Right renal cortex interstitium (tissue), 3 donors: ENCODE data around the gene FIBCD1. TPM values are rescaled to one million over a fixed set of nuclear protein-coding genes. Genes with fewer than 3 reads are reported as not detected.

Experiments
- DNase-seq, 3 donors: peaks; one replicate each; pipeline ENCODE4 v3.0.0-alpha.2; 2013; ENCODE audit warnings: low read depth in 3 of 3, low spot score in 2 of 3
- polyA plus RNA-seq, 3 donors: library from polyadenylated mRNA; unstranded; fragments of 120-200 nt; gene quantifications; one replicate each; pipeline ENCODE4 v1.2.1, GENCODE V29; 2013; ENCODE audit not compliant: insufficient read length in 3 of 3

The FIBCD1 gene
- polyA plus RNA-seq, 3 donors = 0.08 to 0.37 (median 0.33) TPM

DNA sequence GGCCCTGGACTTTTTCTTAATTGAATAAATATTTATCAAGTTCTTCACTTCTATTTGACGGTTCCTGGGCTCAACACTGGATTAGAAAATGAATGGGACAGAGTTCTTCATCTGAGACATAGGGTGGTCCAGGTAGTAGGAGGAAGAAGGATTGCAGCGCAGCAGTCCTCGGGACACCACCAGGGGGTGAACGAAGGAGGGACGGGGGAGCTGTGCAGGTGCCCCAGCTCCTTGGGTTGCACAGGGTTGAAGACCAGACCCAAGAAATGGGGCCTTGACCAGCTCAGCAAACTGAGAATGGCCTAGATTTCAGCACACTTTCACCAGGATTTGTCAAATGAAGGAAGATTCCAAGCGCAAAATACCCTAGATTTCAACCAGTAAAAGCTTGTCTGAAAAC is 74.5 kb downstream of the FIBCD1 start:
- DNase-seq = no peak

DNA sequence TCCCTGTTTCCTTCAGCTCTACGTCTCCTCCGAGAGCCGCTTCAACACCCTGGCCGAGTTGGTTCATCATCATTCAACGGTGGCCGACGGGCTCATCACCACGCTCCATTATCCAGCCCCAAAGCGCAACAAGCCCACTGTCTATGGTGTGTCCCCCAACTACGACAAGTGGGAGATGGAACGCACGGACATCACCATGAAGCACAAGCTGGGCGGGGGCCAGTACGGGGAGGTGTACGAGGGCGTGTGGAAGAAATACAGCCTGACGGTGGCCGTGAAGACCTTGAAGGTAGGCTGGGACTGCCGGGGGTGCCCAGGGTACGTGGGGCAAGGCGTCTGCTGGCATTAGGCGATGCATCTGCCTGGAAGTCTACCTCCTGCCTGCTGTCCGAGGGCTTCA is 76.3 kb downstream of the FIBCD1 start:
- no peak for DNase-seq

DNA sequence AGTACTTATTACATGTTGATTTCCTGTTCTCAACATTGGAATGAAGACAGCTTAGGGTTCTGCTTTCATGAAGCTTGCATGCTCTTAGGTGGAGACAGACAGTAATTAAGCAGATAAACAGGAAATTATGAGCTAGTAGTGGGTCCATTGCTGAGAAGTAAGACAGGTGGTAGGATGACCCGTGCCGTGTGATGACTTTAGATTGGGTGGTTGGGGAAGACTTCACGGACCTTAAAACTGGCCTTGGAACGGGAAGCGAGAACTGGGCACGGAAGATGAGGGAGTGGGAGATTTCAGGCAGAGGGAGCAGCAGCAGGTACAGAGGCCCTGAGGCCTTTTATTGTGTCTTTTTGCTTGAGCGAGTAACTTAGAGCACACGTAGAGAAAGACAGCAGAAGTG is 76.8 kb downstream of the FIBCD1 start:
- no peak for DNase-seq

DNA sequence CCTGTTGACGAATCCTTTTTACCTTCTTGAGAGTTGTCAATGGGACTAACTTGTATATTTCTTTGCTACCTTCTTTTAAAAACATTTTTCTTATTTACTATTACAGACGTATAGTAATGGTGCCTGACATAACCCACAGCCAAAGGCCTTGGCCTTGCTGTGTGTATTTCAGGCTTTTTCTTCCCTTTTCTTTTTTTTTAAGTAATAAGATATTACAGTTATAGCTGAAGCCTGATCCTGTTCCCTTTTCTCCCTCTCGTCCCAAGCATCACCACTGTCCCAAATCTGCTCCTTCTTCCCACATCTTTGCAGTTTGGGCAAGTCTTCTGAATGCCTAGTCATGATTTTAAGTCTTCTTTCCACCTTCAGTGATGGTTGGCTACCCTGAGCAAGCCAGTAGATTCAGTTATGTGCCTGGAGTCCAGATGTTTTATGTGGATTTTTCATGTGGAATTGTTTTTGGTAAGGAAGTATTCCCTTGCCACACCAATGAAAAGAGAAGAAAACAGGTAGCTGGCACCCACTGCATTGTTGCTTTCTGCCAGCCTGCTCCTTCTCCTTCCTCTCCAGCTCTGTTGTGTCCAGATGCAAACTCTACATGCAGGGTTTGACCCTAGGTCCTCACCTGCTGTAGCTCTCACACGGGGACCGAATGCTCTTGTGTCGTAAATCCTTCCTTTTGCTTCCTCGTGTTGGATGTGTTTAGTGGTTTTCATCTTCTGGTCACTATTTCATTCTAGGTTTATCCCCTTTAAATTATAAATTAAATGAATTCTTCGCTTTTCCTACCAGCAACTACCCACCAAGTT is 77.5 kb downstream of the FIBCD1 start:
- DNase-seq = no peak

DNA sequence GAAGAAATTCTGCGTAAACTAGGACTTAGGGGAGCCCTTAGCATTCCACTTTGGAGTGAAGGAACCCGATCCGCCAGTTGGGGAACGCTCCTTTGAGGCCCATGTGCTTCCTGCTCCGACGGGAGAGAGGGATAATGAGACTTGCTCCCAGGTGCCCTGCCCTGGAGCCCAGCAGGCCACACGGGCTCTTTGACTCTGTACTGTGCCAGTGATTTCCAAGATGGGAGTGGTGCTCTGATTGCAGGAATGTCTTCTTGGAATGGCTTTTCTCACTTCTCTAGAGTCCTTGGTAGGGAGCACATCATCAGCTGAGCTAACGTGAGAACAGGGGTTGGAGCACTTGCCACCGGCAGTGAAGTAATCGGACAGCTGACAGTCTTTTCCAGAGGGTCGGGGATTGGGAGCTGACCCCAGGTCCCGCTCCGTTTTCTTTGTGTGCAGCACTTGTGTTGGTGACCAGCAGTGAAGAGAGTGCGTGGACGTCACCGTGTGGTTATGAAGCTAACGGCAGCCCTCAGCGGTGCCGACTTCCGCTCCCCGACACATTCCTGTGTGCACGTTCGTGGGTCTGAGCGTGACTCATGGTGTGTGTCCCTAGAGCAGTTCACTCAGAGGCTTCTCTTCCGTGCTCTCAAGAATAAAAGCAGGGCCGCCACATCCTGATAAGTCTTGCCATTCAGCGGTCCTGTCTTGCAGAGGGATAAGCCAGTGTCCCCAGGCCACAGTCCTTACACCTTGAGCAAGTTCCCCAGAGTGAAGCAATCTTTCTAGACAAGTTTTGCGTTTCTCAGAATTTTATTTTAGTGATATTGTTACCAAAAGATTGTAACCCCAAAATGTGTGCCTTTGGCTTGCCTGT is 78.4 kb downstream of the FIBCD1 start:
- no peak for DNase-seq

DNA sequence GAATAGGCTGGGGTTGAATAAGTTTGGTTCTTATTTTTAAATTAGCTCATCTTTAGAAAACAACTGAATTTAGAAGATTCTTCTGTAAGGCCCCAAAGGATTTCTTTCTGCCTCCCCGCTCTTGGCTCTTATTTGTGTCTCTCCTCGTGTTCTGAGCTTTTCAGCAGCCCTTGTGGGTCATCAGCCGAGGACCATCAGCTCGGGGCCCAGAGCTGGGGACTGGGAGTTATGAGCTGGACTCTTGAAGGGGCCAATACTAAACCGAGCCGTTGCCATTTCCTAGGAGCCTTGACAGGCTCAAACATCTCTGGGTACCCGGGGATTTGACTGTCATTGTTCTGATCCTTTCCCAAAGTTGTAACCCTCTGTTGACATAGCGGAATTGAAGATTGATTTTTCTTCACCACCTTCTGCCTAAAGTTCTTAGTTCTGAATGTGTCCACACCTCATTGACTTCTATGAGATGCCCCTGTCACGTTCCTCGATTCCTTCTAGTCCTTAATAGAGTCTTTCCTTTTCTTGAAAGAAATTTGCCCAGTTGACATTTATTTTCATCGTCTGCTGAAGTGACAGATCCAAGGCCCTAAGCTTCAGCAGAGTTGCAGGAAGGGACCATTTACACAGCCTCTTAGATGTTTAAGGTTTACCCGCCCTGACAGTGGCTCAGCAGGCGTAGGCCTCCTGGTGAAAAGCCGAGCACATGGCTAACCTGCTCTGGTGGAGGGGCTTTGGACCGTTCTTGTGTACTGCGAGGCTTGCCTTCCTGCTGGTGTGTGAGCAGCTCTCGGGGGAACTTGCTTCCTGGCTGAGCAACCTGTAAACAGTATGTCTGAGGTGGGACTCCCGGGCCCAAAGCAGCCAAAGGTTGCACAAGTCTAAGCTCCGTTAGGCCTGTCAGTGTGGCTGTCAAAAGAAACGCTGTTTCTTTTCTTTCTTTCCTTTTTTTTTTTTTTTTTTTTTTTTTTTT is 80.0 kb downstream of the FIBCD1 start:
- no peak for DNase-seq

DNA sequence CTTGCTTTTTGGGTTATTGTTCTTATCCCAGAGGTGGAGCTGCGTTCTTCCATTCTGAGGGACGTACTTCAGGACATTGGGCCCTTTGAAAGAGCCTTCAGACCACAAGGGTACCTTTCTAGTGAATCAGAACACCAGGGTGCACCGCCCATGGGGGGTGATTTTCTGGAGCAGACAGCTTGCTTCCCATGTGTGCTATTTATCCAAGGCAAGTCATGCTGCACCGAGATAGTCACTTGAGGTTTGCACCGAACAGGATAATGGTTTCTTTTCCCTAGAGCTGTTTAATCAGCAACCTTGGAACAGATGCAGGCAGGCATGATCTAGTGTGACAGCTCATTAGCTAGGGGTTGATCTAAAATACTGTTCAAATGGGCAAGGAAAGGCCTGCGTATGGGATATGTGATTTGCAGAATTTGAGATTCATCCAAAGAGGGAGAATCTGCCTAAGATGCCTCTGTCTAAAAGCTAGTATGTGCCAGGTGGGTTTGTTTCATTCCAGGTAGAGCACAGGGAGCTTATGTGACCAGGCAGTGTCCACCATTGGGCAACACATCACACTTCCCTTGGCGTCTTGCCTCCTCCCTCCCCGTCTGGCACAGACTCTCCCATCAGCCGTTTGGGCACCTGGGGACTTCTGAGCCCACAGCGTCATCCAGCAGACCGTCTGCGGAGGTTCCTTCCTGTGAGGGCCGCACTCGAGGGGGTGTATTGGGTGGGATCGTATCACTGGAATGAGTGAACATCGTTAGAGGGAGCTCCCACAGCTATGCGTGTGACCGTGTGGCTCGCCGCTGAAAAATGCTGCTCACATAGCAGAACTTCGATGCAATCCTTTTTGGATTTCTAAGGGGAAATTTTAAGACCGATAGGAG is 80.9 kb downstream of the FIBCD1 start:
- no peak for DNase-seq

DNA sequence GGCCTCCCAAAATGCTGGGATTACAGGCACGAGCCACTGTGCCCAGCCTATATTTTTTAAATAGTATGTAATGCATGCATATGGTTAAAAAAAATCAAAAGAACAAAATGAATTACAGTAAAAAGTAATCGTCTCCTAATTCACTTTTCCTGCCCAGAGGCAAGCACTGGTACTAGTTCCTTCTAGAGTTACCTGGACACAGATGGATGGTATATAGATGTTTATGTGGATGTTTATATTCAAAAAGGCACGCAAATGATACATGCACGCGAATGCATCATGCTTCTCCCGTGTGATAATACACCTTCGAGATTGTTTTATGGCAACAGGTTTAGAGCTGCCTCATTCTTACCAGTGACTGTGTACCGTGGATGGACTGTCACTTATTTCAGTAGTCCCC is 82.6 kb downstream of the FIBCD1 start:
- no peak for DNase-seq

DNA sequence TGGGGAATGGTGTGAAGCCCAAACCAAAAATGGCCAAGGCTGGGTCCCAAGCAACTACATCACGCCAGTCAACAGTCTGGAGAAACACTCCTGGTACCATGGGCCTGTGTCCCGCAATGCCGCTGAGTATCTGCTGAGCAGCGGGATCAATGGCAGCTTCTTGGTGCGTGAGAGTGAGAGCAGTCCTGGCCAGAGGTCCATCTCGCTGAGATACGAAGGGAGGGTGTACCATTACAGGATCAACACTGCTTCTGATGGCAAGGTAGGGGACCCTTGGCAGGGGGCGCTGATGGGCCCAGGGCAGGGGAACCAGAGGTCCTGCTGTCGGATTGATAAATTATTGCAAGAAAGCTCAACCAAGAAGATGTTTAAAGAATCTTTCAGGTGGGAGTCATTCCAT is 84.2 kb downstream of the FIBCD1 start:
- no peak for DNase-seq

DNA sequence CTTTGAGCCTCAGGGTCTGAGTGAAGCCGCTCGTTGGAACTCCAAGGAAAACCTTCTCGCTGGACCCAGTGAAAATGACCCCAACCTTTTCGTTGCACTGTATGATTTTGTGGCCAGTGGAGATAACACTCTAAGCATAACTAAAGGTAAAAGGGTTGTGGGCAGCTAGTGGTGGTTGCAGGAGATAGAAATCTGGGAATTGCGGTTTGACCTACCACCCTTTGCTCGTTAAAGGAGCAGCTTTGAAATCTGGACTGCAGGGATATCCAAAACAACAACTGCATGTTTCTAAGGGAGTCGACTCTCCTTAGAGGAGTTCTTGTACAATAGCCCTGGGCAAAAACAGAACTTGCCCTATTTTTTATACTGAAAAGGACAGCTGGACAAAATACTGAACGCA is 85.0 kb downstream of the FIBCD1 start:
- no peak for DNase-seq

DNA sequence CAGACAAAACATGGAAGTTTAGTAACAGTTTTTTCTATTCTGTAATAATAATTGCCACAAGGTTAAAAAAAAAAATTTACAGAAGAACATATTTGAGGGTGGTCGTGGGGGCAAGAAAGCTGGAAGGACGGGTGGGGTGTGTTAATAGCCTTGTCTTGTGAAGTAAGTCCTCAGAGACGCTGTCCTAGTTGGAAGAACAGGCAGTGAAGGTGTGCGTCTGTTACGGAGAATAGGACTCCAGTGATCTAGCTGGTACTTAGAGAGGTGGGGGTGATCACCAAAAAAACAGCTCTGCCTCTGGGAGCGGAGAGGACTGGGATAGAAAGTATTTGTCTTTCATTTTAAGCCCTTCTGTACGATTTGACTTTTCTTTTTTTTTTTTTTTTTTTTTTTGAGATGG is 86.2 kb downstream of the FIBCD1 start:
- DNase-seq = no peak

Other genes with a start within 250 kb of the FIBCD1 start
- gene EXOSC2, start 245.5 kb downstream of the FIBCD1 start, polyA plus RNA-seq = 10 to 100 TPM; 41.5 to 43.0 (median 41.9) TPM
- gene ABL1, start 104.0 kb downstream of the FIBCD1 start, polyA plus RNA-seq = 10 to 100 TPM; 73.8 to 75.8 (median 73.9) TPM
- gene QRFP, start 42.4 kb downstream of the FIBCD1 start, polyA plus RNA-seq = under 1 TPM; 0.47 to 0.69 (median 0.50) TPM
- 10 to 100 TPM; 18.1 to 29.3 (median 18.3) TPM for gene LAMC3, start 69.9 kb upstream of the FIBCD1 start, polyA plus RNA-seq
- 100 to 1,000 TPM; 355 to 428 (median 401) TPM for gene AIF1L, start 157.3 kb upstream of the FIBCD1 start, polyA plus RNA-seq
- 10 to 100 TPM; 45.7 to 52.0 (median 50.0) TPM for gene NUP214, start 186.3 kb upstream of the FIBCD1 start, polyA plus RNA-seq